ENCODE data around the gene CYTH1. TPM values are rescaled to one million over a fixed set of nuclear protein-coding genes. Genes with fewer than 3 reads are reported as not detected.
A peak's percentile ranks its signal among the peaks of the same experiment; 100 is the strongest.

CYTH1 gene
- total and polyA plus RNA-seq, 10 of the 15 experiments (the other 5 are each of a cell fraction or from before 2014, with no cell fraction given): 6.6 to 188 (median 145) TPM

DNA sequence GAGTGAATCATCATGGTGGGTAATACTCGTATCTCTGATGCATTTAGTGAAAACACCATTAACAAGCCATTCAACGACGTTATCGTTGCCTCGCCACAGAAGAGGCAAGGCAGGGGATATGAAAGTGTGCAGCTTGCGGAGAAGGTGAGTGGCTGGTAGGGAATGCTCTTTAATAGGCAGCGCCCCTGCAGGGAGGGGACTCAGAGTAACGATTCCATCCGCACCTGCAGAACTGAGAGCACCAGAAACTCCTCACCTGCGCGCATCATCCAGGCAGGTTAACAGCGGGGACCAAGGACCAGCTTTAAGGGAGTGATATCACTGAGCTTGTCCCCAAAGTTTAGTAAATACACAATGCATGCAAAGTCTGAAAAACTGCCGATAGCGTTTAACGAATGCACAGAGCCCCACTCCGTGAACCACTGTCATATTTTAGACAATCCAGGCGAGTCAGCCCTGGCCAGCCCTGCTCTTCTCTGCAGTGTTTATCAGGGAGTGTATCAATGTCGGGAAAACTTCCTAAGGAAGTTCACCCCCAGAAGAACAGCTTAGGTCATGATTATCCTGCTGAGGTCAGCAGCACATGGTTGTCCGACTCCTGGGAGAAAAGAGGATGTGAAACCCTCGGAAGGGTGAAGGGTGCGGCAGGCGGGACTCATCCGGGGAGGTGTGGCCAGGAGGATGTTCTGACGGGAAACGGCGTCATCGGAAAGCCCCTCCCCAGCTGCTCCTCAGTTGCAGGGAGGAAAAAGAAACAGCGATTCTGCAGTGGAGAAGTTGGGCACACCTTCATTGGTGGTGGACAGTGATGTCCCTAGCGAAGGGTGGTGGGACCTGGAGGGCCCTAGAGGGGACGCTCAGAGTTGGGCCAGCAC is 136.4 kb downstream of the CYTH1 start (continued):
- TF ChIP-seq ZNF687 (IDR thresholded peaks at IDR 0.05) (peak; percentile 49; the same call in 1 of the 2 replicates), TARDBP (IDR thresholded peaks at IDR 0.05; ENCODE audit: borderline replicate concordance) (no peak), BRCA1 (IDR thresholded peaks at IDR 0.05; ENCODE audit: low read depth, low read length) (no peak), MTA2 (IDR thresholded peaks at IDR 0.05; ENCODE audit: low read depth) (peak; percentile 62; the same call in 1 of the 2 replicates), ZNF207 (IDR thresholded peaks at IDR 0.05; ENCODE audit: borderline replicate concordance) (no peak), RELA (IDR thresholded peaks at IDR 0.05; ENCODE audit: borderline replicate concordance, partially characterized antibody) (peak; percentile 91), NFYA (IDR thresholded peaks at IDR 0.05; ENCODE audit: borderline replicate concordance, low read depth, low read length) (no peak), PAX5 (IDR thresholded peaks at IDR 0.05; ENCODE audit: borderline replicate concordance, low read depth, low read length) (0 out of 2 replicates have a peak, but pooled peaks have one; percentile 39), MLLT1 (IDR thresholded peaks at IDR 0.05) (no peak), REST (IDR thresholded peaks at IDR 0.05; ENCODE audit: low read depth, low read length) (no peak)
- TF ChIP-seq, protein P1, sequence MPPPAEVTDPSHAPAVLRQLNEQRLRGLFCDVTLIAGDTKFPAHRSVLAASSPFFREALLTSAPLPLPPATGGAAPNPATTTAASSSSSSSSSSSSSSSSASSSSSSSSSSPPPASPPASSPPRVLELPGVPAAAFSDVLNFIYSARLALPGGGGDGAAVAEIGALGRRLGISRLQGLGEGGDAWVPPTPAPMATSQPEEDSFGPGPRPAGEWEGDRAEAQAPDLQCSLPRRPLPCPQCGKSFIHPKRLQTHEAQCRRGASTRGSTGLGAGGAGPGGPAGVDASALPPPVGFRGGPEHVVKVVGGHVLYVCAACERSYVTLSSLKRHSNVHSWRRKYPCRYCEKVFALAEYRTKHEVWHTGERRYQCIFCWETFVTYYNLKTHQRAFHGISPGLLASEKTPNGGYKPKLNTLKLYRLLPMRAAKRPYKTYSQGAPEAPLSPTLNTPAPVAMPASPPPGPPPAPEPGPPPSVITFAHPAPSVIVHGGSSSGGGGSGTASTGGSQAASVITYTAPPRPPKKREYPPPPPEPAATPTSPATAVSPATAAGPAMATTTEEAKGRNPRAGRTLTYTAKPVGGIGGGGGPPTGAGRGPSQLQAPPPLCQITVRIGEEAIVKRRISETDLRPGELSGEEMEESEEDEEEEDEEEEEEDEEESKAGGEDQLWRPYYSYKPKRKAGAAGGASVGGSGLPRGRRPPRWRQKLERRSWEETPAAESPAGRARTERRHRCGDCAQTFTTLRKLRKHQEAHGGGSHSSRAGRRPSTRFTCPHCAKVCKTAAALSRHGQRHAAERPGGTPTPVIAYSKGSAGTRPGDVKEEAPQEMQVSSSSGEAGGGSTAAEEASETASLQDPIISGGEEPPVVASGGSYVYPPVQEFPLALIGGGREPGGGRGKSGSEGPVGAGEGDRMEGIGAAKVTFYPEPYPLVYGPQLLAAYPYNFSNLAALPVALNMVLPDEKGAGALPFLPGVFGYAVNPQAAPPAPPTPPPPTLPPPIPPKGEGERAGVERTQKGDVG (CRISPR knock-in tag; IDR thresholded peaks at IDR 0.05): no peak
- TF ChIP-seq, protein P2, sequence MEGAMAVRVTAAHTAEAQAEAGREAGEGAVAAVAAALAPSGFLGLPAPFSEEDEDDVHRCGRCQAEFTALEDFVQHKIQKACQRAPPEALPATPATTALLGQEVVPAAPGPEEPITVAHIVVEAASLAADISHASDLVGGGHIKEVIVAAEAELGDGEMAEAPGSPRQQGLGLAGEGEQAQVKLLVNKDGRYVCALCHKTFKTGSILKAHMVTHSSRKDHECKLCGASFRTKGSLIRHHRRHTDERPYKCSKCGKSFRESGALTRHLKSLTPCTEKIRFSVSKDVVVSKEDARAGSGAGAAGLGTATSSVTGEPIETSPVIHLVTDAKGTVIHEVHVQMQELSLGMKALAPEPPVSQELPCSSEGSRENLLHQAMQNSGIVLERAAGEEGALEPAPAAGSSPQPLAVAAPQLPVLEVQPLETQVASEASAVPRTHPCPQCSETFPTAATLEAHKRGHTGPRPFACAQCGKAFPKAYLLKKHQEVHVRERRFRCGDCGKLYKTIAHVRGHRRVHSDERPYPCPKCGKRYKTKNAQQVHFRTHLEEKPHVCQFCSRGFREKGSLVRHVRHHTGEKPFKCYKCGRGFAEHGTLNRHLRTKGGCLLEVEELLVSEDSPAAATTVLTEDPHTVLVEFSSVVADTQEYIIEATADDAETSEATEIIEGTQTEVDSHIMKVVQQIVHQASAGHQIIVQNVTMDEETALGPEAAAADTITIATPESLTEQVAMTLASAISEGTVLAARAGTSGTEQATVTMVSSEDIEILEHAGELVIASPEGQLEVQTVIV (IDR thresholded peaks at IDR 0.05; ENCODE audit: borderline replicate concordance, partially characterized antibody): no peak

Measured in GM12878 (cell line).